NCI-H1048 (cell line): Measurements from ENCODE around the gene SCGB1C2.

Source experiments
- DNase-seq: peaks from one replicate; lab custom pipeline; 2025; lab: John Stamatoyannopoulos, UW

The SCGB1C2 gene

DNA sequence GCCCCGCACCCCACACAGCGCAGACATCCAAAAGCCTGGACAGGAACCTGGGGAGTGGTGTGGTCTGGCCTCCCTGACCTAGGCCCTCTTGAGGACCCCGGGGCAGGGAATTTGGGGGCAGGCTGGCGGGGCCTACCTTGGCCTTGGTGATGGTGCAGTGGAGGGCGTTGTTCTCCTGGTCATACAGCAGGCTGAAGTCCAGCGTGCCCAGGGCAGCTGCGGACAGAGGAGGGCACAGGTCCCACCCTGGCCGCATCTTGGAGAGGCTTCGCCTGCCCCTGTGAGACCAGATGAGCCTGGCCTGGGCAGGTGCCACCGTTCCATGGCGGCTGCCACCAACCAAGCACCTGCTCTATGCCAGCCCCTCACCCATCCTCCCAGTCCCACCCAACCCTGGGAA, 35.0 kb downstream of the SCGB1C2 start:
- DNase-seq, result no peak

DNA sequence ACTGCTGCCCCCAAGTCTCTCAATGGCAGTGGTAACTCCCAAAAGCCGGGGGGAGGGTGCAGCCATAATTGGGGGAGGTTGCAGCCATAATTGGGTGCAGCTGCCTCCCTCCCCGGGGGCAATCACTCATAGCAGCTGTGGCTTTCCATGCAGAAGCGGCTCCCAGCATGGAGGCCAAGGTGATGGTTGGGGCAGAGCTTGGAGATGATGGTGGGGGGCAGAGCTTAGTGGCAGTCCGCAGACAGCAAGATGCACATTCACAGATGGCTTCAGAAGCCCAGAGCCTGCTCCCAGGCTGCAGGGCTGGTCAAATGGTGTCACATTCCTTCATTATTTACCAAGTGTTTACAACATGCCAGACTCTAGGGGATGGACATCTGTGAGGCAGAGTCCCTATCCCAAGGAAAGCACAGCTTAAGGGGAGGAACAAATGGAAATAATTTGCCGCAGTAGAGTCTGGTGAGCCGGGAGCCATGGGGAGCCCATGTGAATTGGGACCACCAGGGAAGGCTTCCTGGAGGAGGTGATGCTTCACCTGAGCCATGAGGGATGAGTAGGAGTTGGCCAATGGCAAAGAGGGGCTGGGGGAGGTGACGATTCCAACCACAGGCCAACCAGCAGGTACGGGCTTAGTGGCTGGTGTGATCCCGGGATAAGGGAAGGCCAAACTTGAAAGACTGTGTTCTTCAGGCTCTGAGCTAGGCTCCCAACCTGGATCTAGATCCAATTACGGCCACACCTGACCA, 36.0 kb downstream of the SCGB1C2 start:
- no peak for DNase-seq

DNA sequence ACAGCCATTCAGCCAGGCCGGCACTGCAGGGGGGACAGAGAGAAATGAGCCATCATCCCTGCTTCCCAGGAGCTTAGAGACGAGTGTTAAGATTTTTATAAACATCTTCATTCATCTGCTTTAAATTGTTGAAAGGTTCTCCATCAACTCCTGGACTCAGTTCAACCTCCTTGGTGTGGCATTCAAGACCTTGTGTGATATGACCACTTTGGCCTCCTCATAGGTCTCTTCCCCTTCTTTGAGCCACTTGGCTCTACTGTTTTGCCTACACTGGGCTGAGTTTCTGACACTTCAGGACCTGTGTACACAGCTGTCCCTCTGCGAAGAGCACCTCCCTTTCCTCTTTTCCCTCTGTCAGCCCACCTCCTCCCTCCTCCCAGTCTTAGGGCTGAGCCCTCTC, 39.8 kb downstream of the SCGB1C2 start:
- DNase-seq, result no peak

DNA sequence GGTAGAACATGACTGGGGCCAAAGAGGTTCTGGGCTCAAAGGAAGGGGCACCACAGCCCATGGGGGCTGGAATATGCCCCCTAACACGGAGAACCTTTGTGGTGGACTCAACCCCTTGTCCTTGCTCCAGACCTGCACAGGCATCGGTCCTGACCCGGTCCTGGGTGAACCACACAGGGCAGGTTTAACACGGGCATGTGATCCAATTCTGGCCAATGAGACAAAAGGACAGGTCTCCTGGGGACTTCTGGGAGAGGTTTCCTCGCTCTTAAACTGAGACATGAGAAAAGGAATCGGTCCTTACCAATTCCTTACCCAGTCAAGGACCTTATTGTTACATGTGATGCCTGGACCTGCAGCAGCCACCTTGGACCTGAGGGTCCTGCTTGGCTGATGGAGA, 40.4 kb downstream of the SCGB1C2 start:
- DNase-seq, result no peak

DNA sequence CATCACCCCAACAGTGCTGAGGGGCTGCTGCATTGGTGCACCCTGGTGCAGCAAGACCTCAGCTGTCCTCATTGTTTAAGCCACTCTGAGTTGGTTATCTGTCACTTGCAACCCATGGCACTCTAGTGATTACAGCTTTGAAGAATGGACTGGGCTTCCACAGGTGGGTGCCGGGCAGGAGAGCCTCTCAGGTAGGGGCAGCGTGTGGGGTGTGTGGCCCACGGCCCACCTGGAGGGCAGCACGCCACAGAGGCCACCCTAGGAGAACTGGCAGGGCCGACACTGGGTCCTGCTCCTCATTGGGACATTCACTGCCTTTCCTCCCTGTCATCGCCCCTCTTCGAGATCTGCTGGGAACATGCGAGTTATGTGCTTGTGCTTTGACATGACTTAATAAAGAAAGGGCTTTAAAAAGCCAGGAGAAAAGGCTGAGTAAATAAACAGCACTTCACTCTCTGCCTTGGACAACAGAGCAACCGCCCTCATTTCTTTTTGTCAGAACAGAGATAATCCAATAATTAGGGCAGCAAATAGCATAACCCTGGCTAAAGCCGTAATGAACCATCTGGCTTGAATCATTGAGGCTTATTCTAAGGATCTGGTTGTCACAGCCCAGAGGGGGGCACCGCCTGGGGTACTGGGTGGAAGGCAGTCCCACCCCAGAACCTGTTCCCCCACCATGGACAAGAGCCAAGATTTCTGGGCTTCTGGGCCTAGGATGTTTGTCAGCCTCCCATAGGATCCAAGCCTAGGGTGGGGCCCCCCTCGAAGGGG, 41.1 kb downstream of the SCGB1C2 start:
- no peak for DNase-seq

DNA sequence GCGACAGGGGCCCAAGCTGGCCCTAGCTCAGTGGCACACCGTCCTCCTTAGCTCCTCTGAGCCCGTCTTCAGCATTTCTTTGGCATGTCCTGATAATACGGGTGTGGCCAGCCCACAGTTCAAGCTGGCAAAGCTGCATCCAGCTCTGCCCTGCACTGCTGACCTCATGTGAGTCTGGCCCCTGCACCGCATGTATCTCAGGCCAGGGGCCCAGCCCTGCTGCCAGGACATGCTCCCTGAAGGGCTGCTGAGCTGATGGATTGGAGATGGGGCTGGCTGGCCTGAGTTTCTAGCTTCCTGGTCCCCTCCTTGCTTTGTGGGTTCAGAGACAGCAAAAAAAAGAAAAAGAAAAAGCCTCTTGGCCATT, 41.7 kb downstream of the SCGB1C2 start:
- no peak for DNase-seq

DNA sequence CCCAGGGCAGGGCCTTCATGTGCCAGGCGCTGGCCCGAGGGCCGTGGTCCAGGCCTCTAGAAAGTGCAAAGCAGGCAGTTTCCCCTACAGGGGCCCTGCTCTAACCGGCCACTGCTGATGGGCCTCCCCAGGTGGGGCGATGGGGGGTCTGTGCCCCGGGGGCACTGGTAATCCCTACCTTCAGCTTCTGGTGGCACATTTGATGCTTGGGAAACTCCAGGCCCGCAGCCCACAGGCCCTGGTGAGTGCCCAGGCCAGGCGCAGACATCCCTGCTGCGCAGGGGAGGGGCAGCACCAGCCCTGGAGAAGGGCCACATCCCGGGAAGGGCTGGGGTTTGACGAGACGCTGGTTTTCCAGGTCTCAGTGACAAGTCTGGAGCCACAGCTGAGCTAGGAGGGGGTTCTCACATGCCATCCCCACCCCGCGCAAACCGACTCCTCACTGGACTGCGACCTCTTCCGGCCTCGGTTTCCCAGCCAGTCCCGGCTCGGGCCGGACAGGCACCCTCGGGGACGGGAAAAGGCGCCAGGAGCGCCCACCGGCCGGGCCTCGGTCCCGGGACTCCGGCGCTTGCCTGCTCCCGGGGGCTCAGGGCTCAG, 42.5 kb downstream of the SCGB1C2 start:
- no peak for DNase-seq

DNA sequence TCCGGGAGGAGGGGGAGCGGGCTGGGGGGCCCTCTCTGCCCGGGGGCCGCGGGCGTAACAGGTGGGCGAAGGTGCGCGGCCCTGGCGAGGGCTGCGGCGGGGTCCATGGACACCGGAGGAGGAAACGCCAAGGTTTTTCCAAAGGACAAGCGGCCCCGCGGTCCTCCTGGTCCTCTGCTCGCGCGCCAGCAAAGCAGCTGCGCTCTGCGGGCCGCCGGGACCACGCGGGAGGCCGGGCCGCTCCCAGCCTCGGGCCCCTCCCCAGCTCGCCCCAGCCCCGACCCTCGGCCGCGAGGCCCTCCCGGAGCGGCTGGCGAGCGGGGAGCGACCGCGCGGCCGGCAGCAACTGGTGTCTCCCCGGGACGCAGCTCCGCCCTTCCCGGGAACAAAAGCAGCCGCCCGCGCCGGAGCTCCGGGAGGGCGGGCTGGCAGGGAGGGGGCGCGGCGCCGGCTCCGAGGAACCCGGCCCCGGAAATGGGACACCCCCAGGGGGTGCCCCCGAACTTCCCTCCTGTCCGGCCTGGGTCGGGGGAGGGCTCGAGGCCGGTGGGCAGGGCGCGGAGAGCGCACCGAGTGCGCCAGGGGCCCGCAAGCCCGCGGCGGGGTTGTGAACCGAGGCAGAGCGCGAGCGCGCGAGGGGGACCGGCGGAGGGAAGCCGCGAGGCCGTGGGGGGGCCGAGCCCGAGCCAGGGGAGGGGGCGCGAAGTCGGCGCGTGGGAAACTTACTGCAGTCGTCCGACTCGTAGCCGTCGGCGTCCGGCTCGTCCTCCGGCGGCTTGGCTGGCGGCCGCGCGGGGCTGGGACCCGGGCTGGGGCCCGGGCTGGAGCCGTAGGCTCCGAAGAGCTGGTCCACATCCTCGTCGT, 43.2 kb downstream of the SCGB1C2 start:
- DNase-seq, result no peak

DNA sequence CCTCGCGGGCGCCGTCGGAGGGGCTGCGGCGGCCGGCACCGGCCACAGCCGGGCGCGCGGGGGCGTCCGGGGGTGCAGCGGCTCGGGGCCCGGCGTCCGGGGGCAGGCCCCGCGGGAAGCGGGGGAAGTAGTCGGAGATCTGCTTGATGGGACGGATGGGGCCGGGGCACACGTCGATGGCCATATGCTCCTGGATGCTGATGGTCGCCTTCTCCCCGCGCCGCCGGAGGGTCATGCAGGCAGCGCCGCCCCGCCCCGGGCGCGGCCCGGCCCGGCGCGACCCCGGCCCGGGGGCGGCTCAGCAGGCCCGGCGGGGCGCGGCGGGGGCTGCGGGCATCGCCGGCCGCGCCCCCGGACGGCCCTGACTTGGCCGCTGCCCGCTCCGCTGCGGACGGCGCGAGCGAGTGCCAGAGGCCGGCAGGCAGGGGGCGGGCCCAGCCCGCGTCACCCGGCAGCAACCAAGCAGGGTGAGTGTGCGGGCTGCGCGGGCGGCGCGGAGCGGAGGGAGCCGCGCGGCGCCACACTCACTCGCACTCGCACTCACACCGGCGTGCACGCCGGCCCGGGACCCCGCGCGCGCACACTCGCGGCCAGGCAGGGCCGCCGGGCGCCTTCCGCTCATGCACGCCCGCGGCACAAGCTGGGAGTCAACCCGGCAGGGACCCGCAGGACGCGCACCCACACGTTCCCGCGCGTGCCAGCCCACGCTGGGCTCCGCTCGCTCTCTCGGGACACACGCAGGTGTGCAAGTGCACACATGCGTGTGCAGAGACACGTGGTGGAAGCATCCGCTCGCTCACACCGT, 44.1 kb downstream of the SCGB1C2 start, which contains the start of gene DOC2B:
DOC2B (minus strand) TSS at position 406 of the 805 bp plus-strand sequence; CDS start at position 235, 171 bp downstream.
- DNase-seq, result no peak

DNA sequence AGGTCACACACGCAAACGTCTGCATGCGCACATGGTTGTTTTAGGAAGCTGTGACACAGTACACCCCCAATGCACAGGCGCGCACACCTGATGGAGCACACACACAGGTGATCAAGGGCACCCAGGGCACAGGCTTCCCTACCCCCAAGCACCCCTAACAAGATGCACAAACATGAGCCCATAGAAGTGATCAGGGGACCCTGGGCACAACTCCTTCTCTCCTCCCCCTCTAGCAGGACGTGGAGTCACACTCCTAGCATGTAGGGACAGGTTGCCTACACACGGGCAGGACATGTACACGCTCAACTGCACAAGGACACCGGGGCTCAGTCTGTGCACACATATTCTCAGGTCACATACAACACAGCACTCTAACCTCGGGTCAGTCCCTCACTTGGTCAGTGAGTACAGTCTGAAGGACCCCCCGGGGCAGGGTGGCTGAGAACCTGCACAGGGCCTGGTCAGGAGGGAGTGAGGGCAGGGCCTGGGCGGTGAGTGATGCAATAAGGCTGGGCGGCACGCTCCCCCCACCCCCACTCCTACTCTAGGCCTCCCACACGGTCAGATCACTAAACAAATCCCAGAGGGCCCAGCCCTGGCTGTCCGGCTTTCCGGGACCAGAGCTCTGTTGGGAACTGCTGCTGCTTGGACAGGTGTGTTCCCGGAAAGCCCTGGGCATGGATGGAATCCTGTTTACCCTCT, 44.8 kb downstream of the SCGB1C2 start:
- no peak for DNase-seq

DNA sequence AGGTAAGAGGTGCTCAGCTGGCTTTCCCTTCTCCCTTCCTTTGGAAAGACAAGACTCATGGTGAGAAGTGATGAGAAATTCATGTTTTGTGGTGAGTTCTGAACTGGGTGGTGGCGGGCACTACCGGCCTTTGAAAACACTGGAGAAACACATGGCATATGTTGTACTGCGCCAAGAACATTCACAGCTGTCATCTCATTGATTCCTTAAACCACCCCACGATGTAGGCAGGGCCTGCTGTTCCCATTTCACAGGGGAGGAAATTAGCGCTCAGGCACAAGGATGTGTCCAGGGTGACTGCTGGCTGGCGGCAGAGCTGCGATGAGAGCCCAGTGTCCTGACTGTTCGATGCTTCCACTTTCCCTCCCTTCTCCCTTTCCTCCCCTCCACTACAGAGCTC, 45.7 kb downstream of the SCGB1C2 start:
- DNase-seq, result no peak

DNA sequence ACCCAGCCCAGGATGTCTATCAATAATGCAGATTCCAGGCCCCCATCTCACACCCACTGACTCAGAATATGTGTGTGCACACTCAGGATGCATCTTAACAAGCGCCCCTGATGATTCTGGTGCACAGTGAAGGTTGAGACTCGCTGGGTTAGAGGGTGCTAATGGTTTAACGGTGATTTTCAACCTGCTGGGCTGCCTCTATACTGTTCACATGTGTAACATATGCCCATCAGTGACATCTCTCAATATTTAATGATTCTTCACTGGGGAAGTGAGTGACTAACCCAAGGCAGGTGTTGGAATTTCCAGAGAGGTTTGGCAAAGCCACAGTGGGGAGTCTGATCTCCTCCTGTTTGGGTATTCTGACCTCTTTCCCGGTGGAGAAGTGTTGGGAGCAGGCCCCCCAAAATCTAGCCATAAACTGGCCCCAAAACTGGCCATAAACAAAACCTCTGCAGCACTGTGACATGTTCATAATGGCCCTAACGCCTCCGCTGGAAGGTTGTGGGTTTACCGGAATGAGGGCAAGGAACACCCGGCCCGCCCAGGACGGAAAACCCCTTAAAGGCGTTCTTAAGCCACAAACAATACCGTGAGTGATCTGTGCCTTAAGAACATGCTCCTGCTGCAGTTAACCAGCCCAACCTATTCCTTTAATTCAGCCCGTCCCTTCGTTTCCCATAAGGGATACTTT, 48.2 kb downstream of the SCGB1C2 start:
- no peak for DNase-seq

DNA sequence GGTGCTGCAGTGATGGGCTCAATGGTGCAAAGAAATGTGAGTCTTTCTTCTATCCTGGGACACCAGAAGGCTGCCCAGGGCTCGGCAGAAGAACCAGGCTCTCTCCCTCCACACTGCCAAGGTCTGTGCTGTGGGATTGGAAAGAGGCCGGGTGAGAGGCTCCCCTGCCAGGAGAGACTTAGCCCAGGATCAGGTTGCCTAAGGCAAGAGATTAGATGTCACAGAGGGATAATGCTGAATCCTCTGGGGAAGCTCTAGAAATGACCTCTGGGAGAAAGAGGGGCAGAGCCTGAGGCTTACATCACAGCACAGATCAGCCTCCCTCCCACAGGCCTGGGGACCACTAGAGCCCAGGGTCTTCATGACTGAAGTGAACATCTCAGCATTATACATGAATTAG, 49.8 kb downstream of the SCGB1C2 start:
- DNase-seq, result no peak
